ENCODE results near the gene B4GALT5.

The B4GALT5 gene

GRCh38 chr20:49629606-49630005 lies 84.1 kb downstream of the B4GALT5 start:
- TF ChIP-seq TAF1 (IDR thresholded peaks at IDR 0.05; ENCODE audit: borderline replicate concordance, insufficient read depth, low read length) (no peak), REST (IDR thresholded peaks at IDR 0.05; ENCODE audit: insufficient read depth in 1 of 2, low read depth in 2 of 2, low read length in 2 of 2) (no peak), POLR2AphosphoS5 (IDR thresholded peaks at IDR 0.05; ENCODE audit: low read depth, low read length) (no peak), FOXP2 (optimal IDR thresholded peaks at IDR 0.05; ENCODE audit: borderline replicate concordance, extremely low read depth, extremely low read length, insufficient read depth) (no peak), SIN3A (IDR thresholded peaks at IDR 0.05; ENCODE audit: borderline replicate concordance, insufficient read depth, low read length) (no peak)

DNA sequence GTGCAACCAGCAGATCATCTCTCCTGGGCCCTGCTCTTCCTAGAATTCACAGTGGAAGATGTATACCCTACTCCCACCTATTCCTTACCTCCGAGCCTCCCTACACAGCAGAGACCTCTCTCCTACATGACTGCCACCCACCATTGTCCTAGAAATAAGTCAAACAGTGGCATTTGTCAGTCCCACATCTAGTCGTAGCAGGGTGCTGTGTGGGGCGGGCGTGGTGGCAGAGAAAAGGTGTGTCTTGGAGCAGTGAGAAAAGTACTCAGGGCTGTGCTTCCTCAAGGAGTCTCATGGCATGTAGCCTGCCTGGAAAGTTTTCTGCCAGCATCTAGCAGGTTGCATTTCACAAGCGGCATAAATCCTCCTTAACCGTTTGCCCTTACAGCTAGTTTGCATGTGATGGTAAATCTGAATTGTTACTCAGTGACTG lies 86.3 kb downstream of the B4GALT5 start:
- TF ChIP-seq REST (IDR thresholded peaks at IDR 0.05; ENCODE audit: insufficient read depth in 1 of 2, low read depth in 2 of 2, low read length in 2 of 2) (no peak), SIN3A (IDR thresholded peaks at IDR 0.05; ENCODE audit: borderline replicate concordance, insufficient read depth, low read length) (no peak), POLR2AphosphoS5 (IDR thresholded peaks at IDR 0.05; ENCODE audit: low read depth, low read length) (no peak), TAF1 (IDR thresholded peaks at IDR 0.05; ENCODE audit: borderline replicate concordance, insufficient read depth, low read length) (no peak), FOXP2 (optimal IDR thresholded peaks at IDR 0.05; ENCODE audit: borderline replicate concordance, extremely low read depth, extremely low read length, insufficient read depth) (no peak)

- TF ChIP-seq SIN3A (IDR thresholded peaks at IDR 0.05; ENCODE audit: borderline replicate concordance, insufficient read depth, low read length) (no peak), POLR2AphosphoS5 (IDR thresholded peaks at IDR 0.05; ENCODE audit: low read depth, low read length) (no peak), TAF1 (IDR thresholded peaks at IDR 0.05; ENCODE audit: borderline replicate concordance, insufficient read depth, low read length) (no peak), REST (IDR thresholded peaks at IDR 0.05; ENCODE audit: insufficient read depth in 1 of 2, low read depth in 2 of 2, low read length in 2 of 2) (no peak), FOXP2 (optimal IDR thresholded peaks at IDR 0.05; ENCODE audit: borderline replicate concordance, extremely low read depth, extremely low read length, insufficient read depth) (no peak)
Observed at GRCh38 chr20:49624317-49624716, 89.4 kb downstream of the B4GALT5 start.

DNA sequence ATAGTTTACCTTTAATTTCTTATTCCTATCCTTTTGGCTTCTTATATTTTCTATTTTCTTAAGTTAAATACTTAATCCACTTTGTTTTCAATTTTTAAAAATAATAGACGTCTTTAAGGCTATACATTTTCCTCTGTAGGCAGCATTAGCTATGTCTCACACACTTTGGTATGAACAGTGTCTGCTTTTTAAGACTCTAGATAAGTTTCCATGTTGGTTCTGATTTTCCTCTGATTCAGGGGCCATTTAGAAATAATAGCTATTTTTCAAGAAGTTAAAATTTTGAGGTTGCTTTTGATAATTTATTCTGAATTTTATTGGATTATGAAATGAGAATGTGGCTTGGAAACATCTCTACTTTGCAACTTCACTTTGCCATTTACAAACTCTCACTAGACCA lies 91.4 kb downstream of the B4GALT5 start:
- TF ChIP-seq POLR2AphosphoS5 (IDR thresholded peaks at IDR 0.05; ENCODE audit: low read depth, low read length) (no peak), TAF1 (IDR thresholded peaks at IDR 0.05; ENCODE audit: borderline replicate concordance, insufficient read depth, low read length) (no peak), FOXP2 (optimal IDR thresholded peaks at IDR 0.05; ENCODE audit: borderline replicate concordance, extremely low read depth, extremely low read length, insufficient read depth) (no peak), SIN3A (IDR thresholded peaks at IDR 0.05; ENCODE audit: borderline replicate concordance, insufficient read depth, low read length) (no peak), REST (IDR thresholded peaks at IDR 0.05; ENCODE audit: insufficient read depth in 1 of 2, low read depth in 2 of 2, low read length in 2 of 2) (no peak)

Measured in PFSK-1 (cell line).